ENCODE results near the gene TMEM26.
"Not testable (repeated sequence)": the region's sequence is repeated elsewhere in the genome, so short reads cannot be mapped to it uniquely, and the experiment has no call there.

The TMEM26 gene

DNA sequence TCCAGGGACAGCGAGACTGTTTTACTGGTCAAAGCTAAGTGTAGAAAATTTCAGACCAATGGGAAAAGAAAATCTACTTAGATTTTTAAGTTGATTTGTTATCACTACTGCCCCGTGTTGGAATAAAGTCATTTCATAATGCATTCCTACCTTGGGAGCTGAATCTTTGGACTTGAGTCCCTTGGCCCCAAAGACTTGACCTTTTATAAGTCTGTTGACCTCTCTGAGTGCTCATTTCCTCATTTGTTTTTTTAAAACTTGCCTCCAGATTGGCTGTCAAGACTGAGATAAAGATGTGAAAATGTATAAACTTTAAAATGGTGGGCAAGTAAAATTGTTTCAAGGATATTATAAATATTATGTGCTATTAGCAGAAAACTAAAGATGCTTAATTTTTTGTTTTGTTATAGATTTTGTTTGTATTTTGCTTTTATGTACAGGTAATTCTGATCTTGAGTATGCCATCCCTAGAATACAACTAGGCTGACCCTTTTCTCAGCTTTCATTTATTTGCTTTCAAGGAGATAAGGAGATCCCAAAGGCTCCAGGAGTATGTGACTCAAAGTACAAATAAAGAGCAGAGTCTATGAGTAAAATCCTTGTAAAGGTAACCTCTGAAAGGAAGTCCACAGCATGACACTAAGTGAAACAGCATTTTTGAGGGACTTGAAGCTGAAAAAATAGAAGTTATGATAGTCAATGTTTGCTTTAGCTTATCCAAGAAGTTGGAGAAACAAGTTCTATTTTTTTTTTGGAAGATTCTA lies 54.6 kb downstream of the TMEM26 start:
- DNase-seq (ENCODE audit: low read depth), result no peak

DNA sequence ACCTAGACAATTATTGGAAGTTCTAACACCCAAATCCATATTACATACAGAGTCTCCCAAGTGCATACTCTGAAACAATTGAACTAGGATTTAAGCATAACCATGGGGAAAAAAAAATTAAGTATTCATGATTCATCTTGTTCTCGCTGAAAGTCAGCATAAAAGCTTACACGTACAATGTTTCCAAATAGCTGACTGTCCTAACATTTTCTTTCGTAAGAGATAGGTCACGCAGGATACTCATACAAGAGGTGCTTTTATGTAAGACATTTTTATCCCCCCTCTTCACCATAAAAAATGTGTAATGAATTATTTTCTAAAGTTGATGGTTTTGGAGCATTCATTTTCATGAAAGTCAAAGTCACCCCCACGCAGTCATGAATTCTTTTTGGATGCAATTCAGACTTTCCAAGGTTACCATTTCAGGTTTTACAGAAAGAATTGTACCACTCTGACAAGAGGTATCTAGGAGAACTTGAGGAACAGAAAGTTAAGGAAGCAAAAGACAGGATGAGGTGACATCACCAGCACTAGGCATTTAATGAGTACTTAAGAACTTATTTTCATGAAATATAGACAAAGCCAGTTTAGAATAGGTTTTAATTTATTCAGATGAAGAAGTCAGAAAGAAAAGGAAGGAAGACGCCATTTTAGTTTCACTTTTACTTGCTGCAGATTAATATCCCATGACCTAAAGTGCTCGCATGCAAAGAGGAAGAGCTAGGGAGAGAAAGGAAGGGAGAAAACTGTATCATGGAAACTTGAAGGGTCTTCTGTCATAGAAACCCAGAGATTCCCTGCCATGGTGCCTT lies 55.8 kb downstream of the TMEM26 start:
- no peak for DNase-seq (ENCODE audit: low read depth)

DNA sequence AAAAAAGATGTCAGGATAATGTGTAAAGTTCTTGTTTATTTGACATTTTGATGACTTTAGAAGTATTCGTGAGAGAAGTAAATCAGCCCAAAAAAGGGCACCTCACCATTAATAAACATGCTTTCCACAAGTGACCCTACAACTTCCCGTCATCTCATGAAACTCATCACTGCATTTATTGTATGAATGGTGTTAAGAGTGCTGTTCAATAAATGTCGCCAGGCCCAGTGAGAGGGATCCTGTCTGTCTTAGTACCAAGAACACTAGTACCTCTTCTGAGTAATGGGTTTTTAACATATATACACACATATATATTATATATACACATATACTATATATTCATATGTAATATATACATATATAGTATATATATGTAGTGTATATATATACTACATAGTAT lies 61.9 kb downstream of the TMEM26 start:
- DNase-seq (ENCODE audit: low read depth), result no peak

DNA sequence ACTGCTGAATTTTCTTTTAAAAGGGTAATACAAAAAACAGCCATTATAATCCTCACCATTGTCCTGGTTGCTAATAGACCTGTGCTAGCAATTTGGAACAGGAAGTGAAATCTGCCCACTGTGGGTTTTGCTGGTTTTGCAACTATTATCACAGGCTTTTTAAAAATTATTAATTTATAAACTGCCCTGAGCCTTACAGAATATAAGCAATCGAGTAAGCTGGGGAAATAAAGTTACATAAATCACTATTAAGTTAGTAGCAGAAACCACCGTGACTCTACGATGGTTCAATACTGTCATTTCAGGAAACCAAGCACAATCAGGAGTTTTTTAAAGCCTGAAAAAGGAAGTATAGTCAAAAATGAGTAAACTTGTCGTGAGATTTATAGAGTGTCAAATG lies 62.3 kb downstream of the TMEM26 start:
- DNase-seq (ENCODE audit: low read depth), result no peak

DNA sequence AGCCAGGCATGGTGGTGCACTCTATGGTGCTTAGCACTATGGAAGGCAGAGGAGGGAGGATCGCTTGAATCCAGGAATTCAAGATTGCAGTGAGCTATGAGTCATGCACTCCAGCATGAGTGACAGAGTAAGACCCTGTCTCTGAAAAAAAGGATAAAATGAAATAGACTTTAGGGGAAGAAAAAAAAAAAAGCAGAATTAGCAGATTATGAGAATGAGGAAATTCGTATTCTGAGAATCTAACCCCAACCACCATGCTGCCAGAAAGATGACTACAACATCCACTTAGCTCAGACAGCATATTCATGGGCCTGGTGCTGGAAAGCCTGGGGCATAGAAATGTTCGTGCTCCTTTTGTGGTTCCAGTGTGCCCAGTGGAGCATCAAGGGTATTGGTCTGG lies 63.3 kb downstream of the TMEM26 start:
- no peak for DNase-seq (ENCODE audit: low read depth)

DNA sequence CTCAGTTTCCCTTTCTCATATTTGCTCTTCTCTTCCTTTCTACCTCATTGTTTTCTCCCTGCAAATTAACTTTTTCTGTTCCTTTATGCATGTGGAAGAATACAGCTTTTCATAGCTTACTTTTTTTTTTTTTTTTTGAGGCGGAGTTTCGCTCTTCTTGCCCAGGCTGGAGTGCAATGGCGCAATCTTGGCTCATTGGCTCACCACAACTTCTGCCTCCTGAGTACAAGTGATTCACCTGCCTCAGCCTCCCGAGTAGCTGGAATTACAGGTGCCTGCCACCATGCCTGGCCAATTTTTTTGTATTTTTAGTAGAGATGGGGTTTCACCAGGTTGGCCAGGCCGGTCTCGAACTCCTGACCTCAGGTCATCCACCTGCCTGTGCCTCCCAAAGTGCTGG lies 64.2 kb downstream of the TMEM26 start:
- DNase-seq (ENCODE audit: low read depth), result not testable (repeated sequence)

DNA sequence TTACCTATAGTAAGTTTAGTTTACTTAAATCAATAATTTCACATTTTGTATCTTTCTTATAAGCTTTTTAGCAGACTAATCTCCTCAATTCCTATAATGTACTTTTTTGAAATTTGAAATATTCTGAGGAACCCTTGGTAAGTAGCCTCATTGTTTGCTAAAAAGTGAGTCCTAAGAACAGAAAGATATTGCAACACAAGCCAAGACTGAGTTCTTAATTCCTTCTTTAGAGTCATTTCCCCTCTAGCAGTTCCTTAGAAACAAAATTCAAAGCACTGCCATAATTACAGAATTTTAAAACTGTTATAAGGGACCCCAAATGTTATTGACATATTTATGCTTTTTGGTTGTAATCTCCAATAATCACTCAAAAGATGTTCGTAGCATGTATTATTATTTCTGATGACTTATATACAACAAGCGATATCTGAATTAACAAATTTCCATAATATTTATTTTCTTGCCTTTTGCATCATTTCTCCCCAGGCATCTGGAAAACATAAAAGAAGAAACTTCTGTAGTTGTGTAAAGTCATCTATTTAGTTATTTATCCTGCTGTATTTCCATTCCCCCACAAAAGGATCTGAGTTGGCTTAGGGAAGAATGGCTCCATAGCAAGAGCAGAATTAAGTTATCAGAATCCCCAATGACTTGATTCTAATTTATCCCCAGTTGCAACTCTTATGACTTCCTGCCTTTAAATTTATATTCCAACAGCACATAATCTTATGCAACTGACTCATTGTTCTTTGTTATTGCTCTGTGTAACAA lies 67.8 kb downstream of the TMEM26 start:
- DNase-seq (ENCODE audit: low read depth), result no peak

DNA sequence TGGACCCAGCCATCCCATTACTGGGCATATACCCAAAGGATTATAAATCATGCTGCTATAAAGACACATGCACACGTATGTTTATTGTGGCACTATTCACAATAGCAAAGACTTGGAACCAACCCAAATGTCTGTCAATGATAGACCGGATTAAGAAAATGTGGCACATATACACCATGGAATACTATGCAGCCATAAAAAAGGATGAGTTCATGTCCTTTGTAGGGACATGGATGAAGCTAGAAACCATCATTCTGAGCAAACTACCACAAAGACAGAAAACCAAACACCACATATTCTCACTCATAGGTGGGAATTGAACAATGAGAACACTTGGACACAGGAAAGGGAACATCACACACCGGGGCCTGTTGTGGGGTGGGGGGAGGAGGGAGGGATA lies 72.0 kb downstream of the TMEM26 start:
- not testable (repeated sequence) for DNase-seq (ENCODE audit: low read depth)

DNA sequence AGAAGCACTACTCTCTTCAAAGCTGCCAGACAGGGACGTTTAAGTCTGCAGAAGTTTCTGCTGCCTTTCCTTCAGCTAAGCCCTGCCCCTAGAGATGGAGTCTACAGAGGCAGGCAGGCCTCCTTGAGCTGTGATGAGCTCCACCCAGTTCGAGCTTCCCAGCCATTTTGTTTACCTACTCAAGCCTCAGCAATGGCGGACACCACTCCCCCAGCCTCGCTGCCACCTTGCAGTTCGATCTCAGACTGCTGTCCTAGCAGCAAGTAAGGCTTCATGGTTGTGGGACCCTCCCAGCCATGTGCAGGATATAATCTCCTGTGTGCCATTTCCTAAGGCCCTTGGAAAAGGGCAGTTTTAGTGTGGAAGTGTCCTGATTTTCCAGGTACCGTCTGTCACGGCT lies 74.3 kb downstream of the TMEM26 start:
- DNase-seq (ENCODE audit: low read depth), result no peak

DNA sequence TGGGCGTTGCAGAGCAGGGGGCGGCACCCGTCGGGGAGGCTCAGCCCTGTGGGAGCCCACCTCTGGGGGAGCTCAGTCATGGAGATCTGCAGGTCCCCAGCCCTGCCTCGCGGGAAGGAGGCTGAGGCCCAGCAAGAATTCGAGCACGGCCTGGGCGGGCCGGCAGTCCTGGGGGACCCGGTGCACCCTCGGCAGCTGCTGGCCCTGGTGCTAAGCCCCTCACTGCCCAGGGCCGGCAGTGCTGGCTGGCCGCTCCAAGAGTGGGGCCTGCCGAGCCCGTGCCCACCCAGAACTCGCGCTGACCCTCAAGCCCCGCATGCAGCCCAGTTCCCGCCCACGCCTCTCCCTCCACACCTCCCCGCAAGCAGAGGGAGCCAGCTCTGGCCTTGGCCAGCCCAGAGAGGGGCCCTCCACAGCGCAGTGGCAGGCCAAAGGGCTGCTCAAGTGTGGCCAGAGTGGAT lies 76.2 kb downstream of the TMEM26 start:
- no peak for DNase-seq (ENCODE audit: low read depth)

DNA sequence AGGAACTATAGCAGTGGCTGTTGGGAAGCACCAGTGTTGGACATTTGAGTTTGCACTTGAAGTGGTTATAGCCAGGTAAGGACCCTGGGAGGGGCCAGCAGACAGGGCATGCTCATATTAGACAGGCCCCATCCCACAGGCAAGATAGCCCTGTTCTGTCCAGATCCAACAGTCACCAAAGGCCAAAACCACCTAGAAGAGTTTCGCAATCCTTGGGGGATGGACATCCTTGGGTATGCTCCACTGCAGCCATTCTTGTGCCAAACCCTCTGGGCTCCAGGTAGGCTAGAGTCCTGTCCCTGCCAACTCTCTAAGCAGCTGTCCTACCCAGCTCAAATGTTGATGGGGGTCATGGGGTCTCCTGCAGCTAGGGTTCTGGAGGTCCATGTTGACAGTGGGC lies 76.8 kb downstream of the TMEM26 start:
- no peak for DNase-seq (ENCODE audit: low read depth)

DNA sequence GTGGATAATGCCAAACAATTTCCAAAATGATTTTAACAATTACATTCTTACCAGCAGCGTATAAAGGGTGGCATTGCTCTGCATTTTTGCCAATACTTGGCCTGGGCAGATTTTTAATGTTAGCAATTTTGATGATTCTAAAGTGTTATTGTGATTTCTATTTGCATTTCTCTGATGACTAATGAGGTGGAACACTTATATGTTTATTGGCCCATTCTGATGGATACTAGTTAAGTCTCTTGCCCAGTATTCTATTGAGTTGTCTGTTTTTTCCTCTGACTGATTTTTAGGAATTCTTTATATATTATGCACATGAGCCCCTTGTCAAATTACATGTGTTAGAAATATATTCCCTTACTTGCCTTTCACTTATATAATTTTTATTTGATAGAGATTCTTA lies 86.8 kb downstream of the TMEM26 start:
- no peak for DNase-seq (ENCODE audit: low read depth)

DNA sequence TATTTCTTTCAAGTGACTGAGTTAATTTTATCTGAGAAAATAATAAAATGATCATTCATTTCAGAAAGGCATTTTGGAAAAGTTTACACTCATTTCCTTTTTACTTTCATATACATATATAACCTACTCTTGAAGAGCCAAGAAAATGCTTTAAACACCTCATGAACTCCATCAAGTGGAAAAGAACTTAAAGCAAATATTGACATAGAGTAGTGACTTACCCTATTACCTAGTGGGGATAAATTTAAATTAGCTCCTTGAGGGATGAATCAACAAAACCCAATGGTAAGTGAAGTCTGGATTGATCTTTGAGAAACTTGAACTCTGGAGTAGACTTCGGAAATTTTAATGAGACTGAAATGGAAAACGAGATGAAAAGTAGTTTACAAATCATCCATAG lies 88.6 kb downstream of the TMEM26 start:
- DNase-seq (ENCODE audit: low read depth), result no peak

DNA sequence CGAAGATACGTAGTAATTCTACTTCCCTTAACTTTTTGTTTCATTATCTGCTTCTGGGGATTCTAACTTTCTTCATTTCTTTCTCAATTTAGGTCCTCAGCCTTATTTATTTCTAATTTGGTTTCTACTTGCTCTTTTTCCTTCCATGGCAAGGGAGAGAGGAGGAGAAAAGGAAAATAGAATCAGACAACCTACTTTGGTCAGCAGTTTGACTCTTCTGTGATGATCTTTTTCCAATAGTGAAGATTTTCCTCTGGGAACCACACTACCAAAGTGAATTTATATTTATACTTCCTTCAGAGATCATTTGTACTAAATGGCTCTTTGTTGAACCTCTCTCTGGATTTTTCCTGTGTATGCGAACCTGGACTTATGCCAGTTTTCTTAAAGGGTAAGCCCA lies 90.2 kb downstream of the TMEM26 start:
- no peak for DNase-seq (ENCODE audit: low read depth)

DNA sequence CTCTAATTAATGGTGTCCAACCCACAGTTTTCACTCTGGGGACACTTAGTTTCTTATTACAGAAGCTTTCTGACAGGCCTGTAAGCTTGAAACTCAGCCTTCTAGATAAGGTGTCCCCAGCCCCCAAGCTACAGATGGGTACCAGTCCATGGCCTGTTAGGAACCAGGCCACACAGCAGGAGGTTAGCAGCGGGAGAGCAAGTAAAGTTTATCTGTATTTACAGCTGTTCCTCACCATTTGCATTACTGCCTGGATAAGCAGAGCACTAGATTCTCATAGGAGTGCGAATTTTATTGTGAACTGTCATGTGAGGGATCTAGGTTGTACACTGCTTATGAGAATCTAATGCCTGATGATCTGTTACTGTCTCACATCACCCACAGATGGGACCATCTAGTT lies 93.7 kb downstream of the TMEM26 start:
- no peak for DNase-seq (ENCODE audit: low read depth)

DNA sequence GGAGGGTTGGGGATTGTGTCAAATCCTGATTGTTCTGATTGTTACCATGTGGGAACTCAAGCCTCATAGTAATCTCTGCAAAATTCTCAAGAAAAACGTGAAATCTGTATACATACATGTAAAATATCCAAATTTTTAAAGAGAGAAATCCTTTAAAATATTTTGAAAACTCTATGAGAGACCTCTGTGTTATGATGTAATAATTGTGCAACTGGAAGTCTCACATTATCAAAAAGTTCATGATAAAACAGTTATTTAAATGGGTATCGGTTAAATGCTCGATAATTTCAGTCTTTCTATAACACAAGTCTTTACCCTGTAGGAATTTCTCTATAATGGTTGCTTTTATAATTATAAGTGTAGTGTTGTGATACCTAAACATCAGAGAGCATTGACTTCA lies 95.5 kb downstream of the TMEM26 start:
- DNase-seq (ENCODE audit: low read depth), result no peak

Data from activated T-cell treated with anti-CD3 and anti-CD28 coated beads for 24 hours (primary cell).